GM10248 (cell line): ENCODE data around the gene MICU1.
"Not testable (repeated sequence)": the region's sequence is repeated elsewhere in the genome, so short reads cannot be mapped to it uniquely, and the experiment has no call there.

Source experiments
- CTCF ChIA-PET: fragments of 300-600 bp; sonication (Branson Sonifier 250); formaldehyde crosslinking; extraction: SDS; loops from one replicate; lab custom pipeline; 2021; ENCODE audit warnings: antibody characterized with exemption; lab: Yijun Ruan, JAX
- POLR2A ChIA-PET: fragments of 350-650 bp; sonication (Branson Sonifier 250); formaldehyde crosslinking; extraction: SDS; loops from one replicate; lab custom pipeline; 2020; ENCODE audit warnings: antibody characterized with exemption; lab: Yijun Ruan, JAX
- DNase-seq: peaks from one replicate; pipeline ENCODE4 v3.0.0; 2012; ENCODE audit errors: extremely low spot score
- TF ChIP-seq, protein P1 (sequence below): IDR thresholded peaks from 2 replicates; pipeline ENCODE4 v1.5.1; 2012; ENCODE audit warnings: mild to moderate bottlenecking, low read depth; ENCODE audit errors: extremely low read depth, missing control alignments, control extremely low read depth

MICU1 gene

DNA sequence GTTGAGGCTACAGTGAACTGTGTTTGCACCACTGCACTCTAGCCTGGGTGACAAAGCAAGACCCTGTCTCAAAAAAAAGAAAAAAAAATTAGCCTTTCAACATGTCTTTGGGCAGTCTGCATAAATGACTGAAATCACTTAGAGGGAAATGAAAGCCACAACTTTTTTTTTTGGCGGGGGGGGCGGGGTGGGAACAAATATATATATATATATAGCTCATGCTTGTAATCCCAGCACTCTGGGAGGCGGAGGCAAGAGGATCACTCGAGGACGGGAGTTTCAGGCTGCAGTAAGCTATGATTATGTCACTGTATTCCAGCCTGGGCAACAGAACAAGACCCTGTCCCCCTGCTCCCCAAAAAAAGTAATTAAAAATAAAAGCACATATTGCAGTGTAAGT is 23.4 kb upstream of the MICU1 start:
- no peak for DNase-seq
- POLR2A ChIA-PET: no interaction called here
- CTCF ChIA-PET: no interaction called here
- TF ChIP-seq, protein P1, sequence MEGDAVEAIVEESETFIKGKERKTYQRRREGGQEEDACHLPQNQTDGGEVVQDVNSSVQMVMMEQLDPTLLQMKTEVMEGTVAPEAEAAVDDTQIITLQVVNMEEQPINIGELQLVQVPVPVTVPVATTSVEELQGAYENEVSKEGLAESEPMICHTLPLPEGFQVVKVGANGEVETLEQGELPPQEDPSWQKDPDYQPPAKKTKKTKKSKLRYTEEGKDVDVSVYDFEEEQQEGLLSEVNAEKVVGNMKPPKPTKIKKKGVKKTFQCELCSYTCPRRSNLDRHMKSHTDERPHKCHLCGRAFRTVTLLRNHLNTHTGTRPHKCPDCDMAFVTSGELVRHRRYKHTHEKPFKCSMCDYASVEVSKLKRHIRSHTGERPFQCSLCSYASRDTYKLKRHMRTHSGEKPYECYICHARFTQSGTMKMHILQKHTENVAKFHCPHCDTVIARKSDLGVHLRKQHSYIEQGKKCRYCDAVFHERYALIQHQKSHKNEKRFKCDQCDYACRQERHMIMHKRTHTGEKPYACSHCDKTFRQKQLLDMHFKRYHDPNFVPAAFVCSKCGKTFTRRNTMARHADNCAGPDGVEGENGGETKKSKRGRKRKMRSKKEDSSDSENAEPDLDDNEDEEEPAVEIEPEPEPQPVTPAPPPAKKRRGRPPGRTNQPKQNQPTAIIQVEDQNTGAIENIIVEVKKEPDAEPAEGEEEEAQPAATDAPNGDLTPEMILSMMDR: no peak

- POLR2A ChIA-PET: no interaction called here
Observed at GRCh38 chr10:72648301-72648700, 22.4 kb upstream of the MICU1 start.

DNA sequence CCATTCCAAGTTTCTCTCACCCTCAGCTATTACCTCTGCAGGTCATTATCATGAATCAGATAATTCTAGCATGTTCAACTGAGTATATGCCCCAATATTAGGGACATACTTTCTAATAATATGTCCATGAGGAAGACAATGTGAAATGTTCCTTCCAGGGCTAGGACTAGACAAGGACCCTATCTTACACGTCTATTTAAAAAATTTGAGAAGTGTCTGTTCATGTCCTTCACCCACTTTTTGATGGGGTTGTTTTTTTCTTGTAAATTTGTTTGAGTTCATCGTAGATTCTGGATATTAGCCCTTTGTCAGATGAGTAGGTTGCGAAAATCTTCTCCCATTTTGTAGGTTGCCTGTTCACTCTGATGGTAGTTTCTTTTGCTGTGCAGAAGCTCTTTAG is 21.1 kb upstream of the MICU1 start:
- CTCF ChIA-PET: interaction anchor here (1.0 to 1.6 kb wide), 3 partner anchors 10 to 35 kb away, joined by 3 to 4 read pairs (median 4); no protein-coding TSS in a partner anchor
- DNase-seq, POLR2A ChIA-PET: not testable (repeated sequence)

More at GRCh38 chr10:72648301-72648700, 22.4 kb upstream of the MICU1 start:
- DNase-seq: no peak
- TF ChIP-seq, protein P1: no peak
- CTCF ChIA-PET: interaction anchor here (0.6 kb wide), 1 partner anchor 63 kb away, joined by 3 read pairs; no protein-coding TSS in a partner anchor

GRCh38 chr10:72645263-72645858 is 19.5 kb upstream of the MICU1 start:
- TF ChIP-seq, protein P1: no peak
- ChIA-PET POLR2A (no interaction called here), CTCF (interaction anchor here (0.7 to 1.5 kb wide), 3 partner anchors 10 to 310 kb away, joined by 3 to 4 read pairs (median 3); no protein-coding TSS in a partner anchor)
- DNase-seq: no peak

GRCh38 chr10:72642318-72642717 is 16.4 kb upstream of the MICU1 start:
- ChIA-PET CTCF (interaction anchor here (1.0 to 1.7 kb wide), 2 partner anchors 12 to 17 kb away, joined by 3 to 4 read pairs; partner anchors contain the start of gene MICU1), POLR2A (no interaction called here)
- DNase-seq: no peak
- TF ChIP-seq, protein P1: no peak

DNA sequence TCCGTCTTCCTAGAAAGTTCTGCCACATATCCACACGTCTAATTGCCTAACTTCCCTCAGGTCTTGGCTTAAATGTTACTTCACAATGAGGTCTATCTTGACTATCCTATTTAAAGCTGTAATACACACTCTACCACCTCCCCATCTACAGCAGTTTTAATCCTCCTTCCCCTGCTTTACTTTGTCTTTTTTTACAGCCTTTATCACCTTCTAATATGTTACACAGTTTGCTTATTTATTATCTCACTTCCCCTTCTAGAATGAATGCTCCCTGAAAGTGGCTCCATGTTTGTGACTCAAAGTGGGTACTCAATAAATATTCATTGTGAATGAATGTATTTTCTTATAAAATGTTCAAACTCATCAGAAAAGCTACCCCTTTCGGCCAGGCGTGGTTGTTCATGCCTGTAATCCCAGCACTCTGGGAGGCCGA is 13.6 kb upstream of the MICU1 start:
- CTCF ChIA-PET: interaction anchor here (1.0 kb wide), 1 partner anchor 9 kb away, joined by 3 read pairs; no protein-coding TSS in a partner anchor
- TF ChIP-seq, protein P1: no peak
- POLR2A ChIA-PET: no interaction called here
- DNase-seq: peak; percentile 18

GRCh38 chr10:72638586-72639440 is 12.9 kb upstream of the MICU1 start:
- ChIA-PET POLR2A (no interaction called here), CTCF (no interaction called here)
- no peak for DNase-seq
- TF ChIP-seq, protein P1: no peak
